Measurements from ENCODE around the gene CADM2. TPM values are rescaled to one million over a fixed set of nuclear protein-coding genes. Genes with fewer than 3 reads are reported as not detected.

The CADM2 gene
- total and polyA plus RNA-seq, 2 donors from 2014 or later: 0.06 to 0.25 TPM

DNA sequence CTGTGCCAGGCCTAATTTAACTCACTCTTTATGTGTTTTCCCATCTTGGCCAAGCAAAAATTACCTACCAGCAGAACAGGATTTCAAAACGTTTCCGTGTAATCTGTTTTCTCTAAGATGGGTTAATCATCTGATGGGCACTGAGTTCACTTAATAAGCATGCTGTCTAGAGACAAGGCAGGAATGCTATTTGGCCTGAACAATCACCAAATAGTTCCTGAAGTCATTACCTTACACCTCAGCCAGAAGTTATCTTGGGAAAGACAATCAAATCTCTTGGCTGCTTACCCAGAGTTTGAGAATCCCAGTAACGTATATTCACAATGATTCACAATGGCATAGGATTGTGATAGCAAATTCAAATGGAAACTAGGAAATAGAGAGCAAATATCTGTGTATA is 779.1 kb downstream of the CADM2 start:
- intact Hi-C loops (cut with DNase I): no loop called here
- no peak for FAIRE-seq

DNA sequence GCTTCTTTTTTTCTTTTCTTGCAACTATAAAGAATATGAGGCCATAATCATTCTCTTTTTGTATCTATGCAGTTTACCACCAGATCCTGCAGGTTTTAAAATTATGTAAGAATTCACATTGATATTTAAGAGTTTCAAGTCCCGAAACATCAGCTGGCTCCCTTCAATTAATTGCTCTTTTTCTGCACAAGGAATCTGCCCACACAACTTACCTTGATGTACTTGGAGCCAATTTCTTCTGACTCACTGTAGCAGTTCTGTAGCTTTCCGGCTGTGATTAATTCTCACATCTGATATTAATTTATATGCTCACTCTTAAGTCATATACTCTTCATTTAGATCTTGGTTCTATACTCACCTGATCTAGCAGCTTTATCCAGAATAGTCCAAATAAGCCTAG is 781.8 kb downstream of the CADM2 start:
- no peaks in the 10 kb centered on the region for H3K36me3 ChIP-seq (ENCODE audit: control insufficient read depth in 2 of 3, insufficient read depth in 3 of 3, low read length in 3 of 3)
- H3K27me3 ChIP-seq (ENCODE audit: control insufficient read depth, insufficient read depth, low read length): no peaks in the 10 kb centered on the region
- TF ChIP-seq, protein P1, sequence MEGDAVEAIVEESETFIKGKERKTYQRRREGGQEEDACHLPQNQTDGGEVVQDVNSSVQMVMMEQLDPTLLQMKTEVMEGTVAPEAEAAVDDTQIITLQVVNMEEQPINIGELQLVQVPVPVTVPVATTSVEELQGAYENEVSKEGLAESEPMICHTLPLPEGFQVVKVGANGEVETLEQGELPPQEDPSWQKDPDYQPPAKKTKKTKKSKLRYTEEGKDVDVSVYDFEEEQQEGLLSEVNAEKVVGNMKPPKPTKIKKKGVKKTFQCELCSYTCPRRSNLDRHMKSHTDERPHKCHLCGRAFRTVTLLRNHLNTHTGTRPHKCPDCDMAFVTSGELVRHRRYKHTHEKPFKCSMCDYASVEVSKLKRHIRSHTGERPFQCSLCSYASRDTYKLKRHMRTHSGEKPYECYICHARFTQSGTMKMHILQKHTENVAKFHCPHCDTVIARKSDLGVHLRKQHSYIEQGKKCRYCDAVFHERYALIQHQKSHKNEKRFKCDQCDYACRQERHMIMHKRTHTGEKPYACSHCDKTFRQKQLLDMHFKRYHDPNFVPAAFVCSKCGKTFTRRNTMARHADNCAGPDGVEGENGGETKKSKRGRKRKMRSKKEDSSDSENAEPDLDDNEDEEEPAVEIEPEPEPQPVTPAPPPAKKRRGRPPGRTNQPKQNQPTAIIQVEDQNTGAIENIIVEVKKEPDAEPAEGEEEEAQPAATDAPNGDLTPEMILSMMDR (IDR thresholded peaks at IDR 0.05; ENCODE audit: borderline replicate concordance, extremely low read depth, insufficient read depth): no peak
- H3K27ac ChIP-seq (ENCODE audit: low read depth in 2 of 2, low read length in 2 of 2): no peak overlapping the region
- H3K9me3 ChIP-seq (ENCODE audit: control insufficient read depth in 2 of 3, insufficient read depth in 1 of 3, low read length in 3 of 3): no peaks in the 10 kb centered on the region
- DNase-seq (no peak), FAIRE-seq (no peak)
- H3K9ac ChIP-seq (ENCODE audit: low read length in 3 of 3): no peak overlapping the region
- no peaks in the 10 kb centered on the region for H3K4me1 ChIP-seq (ENCODE audit: control insufficient read depth in 2 of 3, insufficient read depth in 2 of 3, low read depth in 1 of 3, low read length in 3 of 3)
- intact Hi-C loops (cut with DNase I): no loop called here
- no peak overlapping the region for H3K4me3 ChIP-seq (ENCODE audit: low read length in 3 of 3)

More for the DNA sequence above, 779.1 kb downstream of the CADM2 start:
- Histone ChIP-seq H3K27me3 (ENCODE audit: control insufficient read depth, insufficient read depth, low read length) (no peaks in the 10 kb centered on the region), H3K36me3 (ENCODE audit: control insufficient read depth in 2 of 3, insufficient read depth in 3 of 3, low read length in 3 of 3) (no peaks in the 10 kb centered on the region), H3K9me3 (ENCODE audit: control insufficient read depth in 2 of 3, insufficient read depth in 1 of 3, low read length in 3 of 3) (no peaks in the 10 kb centered on the region), H3K4me3 (ENCODE audit: low read length in 3 of 3) (no peak overlapping the region), H3K9ac (ENCODE audit: low read length in 3 of 3) (no peak overlapping the region), H3K27ac (ENCODE audit: low read depth in 2 of 2, low read length in 2 of 2) (no peak overlapping the region), H3K4me1 (ENCODE audit: control insufficient read depth in 2 of 3, insufficient read depth in 2 of 3, low read depth in 1 of 3, low read length in 3 of 3) (no peaks in the 10 kb centered on the region)
- TF ChIP-seq, protein P1 (IDR thresholded peaks at IDR 0.05; ENCODE audit: borderline replicate concordance, extremely low read depth, insufficient read depth): no peak
- no peak for DNase-seq

DNA sequence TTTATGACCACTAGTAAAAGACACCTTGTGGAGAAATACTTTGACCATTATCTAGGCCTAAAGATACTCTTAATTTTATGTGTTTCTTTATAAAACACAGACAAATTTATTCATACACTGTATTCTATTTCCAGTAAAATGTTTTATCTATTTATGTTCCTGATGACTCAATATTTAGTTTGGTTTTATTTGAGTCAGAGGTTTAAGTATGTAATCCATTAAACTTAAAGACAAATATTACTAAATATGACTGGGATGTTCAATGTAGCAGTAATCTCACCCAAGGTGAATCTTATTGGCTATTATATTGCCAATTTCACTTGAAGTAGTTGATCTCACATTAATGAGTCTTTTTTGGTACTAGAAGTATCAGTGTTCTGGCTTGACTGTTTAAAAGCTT is 799.7 kb downstream of the CADM2 start:
- intact Hi-C loops (cut with DNase I): no loop called here
- FAIRE-seq: no peak
- H3K27me3 ChIP-seq (ENCODE audit: control insufficient read depth, insufficient read depth, low read length): no peaks in the 10 kb centered on the region
- no peak overlapping the region for H3K4me3 ChIP-seq (ENCODE audit: low read length in 3 of 3)
- H3K36me3 ChIP-seq (ENCODE audit: control insufficient read depth in 2 of 3, insufficient read depth in 3 of 3, low read length in 3 of 3): no peaks in the 10 kb centered on the region
- H3K27ac ChIP-seq (ENCODE audit: low read depth in 2 of 2, low read length in 2 of 2): no peak overlapping the region
- H3K9ac ChIP-seq (ENCODE audit: low read length in 3 of 3): no peak overlapping the region
- no peaks in the 10 kb centered on the region for H3K9me3 ChIP-seq (ENCODE audit: control insufficient read depth in 2 of 3, insufficient read depth in 1 of 3, low read length in 3 of 3)
- TF ChIP-seq, protein P1 (IDR thresholded peaks at IDR 0.05; ENCODE audit: borderline replicate concordance, extremely low read depth, insufficient read depth): no peak
- H3K4me1 ChIP-seq (ENCODE audit: control insufficient read depth in 2 of 3, insufficient read depth in 2 of 3, low read depth in 1 of 3, low read length in 3 of 3): no peaks in the 10 kb centered on the region
- DNase-seq: no peak

DNA sequence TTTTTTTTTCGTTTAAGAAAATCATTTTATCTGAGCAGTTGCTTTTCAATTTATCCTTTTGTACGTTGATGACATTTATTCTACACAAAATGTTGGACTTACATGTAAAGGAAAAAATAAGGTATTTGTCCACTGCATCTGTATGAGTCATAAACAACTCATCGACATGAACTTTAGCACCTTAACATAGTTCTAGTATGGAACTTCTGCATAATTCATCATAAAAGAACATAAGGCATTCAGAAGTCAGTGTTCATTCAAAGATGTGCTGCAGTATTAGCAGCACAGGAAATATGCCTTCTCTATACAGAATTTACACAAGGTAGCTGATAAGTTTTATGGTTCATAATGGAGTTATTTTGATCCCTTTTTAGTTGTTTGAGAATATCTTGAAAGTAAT is 801.6 kb downstream of the CADM2 start:
- no peak overlapping the region for H3K9ac ChIP-seq (ENCODE audit: low read length in 3 of 3)
- no peaks in the 10 kb centered on the region for H3K4me1 ChIP-seq (ENCODE audit: control insufficient read depth in 2 of 3, insufficient read depth in 2 of 3, low read depth in 1 of 3, low read length in 3 of 3)
- H3K27me3 ChIP-seq (ENCODE audit: control insufficient read depth, insufficient read depth, low read length): no peaks in the 10 kb centered on the region
- no peak for FAIRE-seq
- no peaks in the 10 kb centered on the region for H3K36me3 ChIP-seq (ENCODE audit: control insufficient read depth in 2 of 3, insufficient read depth in 3 of 3, low read length in 3 of 3)
- no peak for DNase-seq
- H3K4me3 ChIP-seq (ENCODE audit: low read length in 3 of 3): no peak overlapping the region
- TF ChIP-seq, protein P1 (IDR thresholded peaks at IDR 0.05; ENCODE audit: borderline replicate concordance, extremely low read depth, insufficient read depth): no peak
- H3K9me3 ChIP-seq (ENCODE audit: control insufficient read depth in 2 of 3, insufficient read depth in 1 of 3, low read length in 3 of 3): no peaks in the 10 kb centered on the region
- intact Hi-C loops (cut with DNase I): no loop called here
- no peak overlapping the region for H3K27ac ChIP-seq (ENCODE audit: low read depth in 2 of 2, low read length in 2 of 2)

Data from kidney (tissue), 14 donors.